HL-60 (cell line): ENCODE results near the gene DAD1.

Experiments used
- CTCF ChIP-seq: IDR thresholded peaks from one replicate; pipeline ENCODE4 v1.5.1; 2011; ENCODE audit warnings: low read length, control low read depth, inconsistent platforms; ENCODE audit not compliant: insufficient read depth
- POLR2AphosphoS5 ChIP-seq: IDR thresholded peaks from 2 replicates; pipeline ENCODE4 v1.6.1; 2012; ENCODE audit warnings: low read depth
- REST ChIP-seq: IDR thresholded peaks from 2 replicates; pipeline ENCODE4 v1.6.1; 2012; ENCODE audit warnings: low read depth; ENCODE audit not compliant: insufficient replicate concordance
- SPI1 ChIP-seq: IDR thresholded peaks from 2 replicates; pipeline ENCODE4 v1.6.1; 2012; ENCODE audit warnings: low read depth, mild to moderate bottlenecking, borderline replicate concordance

- no peak for TF ChIP-seq CTCF
- no peak for TF ChIP-seq SPI1
- TF ChIP-seq REST = no peak
- no peak for TF ChIP-seq POLR2AphosphoS5
Observed at GRCh38 chr14:22634233-22634900, 45.3 kb upstream of the DAD1 start.
